Lower lobe of right lung (tissue), 2 donors: ENCODE measurements around the gene SMYD1. TPM values are rescaled to one million over a fixed set of nuclear protein-coding genes. Genes with fewer than 3 reads are reported as not detected.

Experiments used
- ATAC-seq, 2 donors: fragments of 200-7000 bp; cut with Tn5 transposase; one replicate each; pipeline ENCODE4 v1.9.1; 2020 to 2022; ENCODE audit warnings: mild to moderate bottlenecking in 2 of 2, moderate library complexity in 2 of 2
- DNase-seq: peaks from one replicate; pipeline ENCODE4 v3.0.0-alpha.2; 2020
- H3K27ac ChIP-seq: fragments of 200-600 bp; one replicate; pipeline ENCODE4 v1.8.0; 2022
- H3K27me3 ChIP-seq: fragments of 200-600 bp; one replicate; pipeline ENCODE4 v1.8.0; 2022; ENCODE audit warnings: low read depth
- H3K36me3 ChIP-seq: fragments of 200-600 bp; one replicate; pipeline ENCODE4 v1.8.0; 2022; ENCODE audit warnings: mild to moderate bottlenecking
- H3K4me1 ChIP-seq: fragments of 200-600 bp; one replicate; pipeline ENCODE4 v1.8.0; 2022
- H3K4me3 ChIP-seq: fragments of 200-600 bp; one replicate; pipeline ENCODE4 v1.8.0; 2022; ENCODE audit warnings: mild to moderate bottlenecking
- H3K9me3 ChIP-seq: fragments of 200-600 bp; one replicate; pipeline ENCODE4 v1.8.0; 2022
- intact Hi-C: fragments of 100-400 bp; cut with DNase I; formaldehyde crosslinking; loops from one replicate; pipeline ENCODE4 v1.11.0; 2022
- total RNA-seq: library from RNA; stranded (reverse); fragmentation: NEBNext Ultra II Directional; extraction: Animal tissue kit (Norgen Biotek cat#: 25700); gene quantifications from one replicate; pipeline ENCODE4 v1.2.1, GENCODE V29; 2021
- TF ChIP-seq, protein P1 (sequence below): fragments of 200-600 bp; IDR thresholded peaks from one replicate; pipeline ENCODE4 v1.8.0; 2022; ENCODE audit warnings: antibody characterized with exemption, mild to moderate bottlenecking
- donor health status: DM: no; HTN: yes; CAD: no; lungs with severe emphysema.

Gene SMYD1
- total RNA-seq, 1 donor from 2014 or later: not detected

DNA sequence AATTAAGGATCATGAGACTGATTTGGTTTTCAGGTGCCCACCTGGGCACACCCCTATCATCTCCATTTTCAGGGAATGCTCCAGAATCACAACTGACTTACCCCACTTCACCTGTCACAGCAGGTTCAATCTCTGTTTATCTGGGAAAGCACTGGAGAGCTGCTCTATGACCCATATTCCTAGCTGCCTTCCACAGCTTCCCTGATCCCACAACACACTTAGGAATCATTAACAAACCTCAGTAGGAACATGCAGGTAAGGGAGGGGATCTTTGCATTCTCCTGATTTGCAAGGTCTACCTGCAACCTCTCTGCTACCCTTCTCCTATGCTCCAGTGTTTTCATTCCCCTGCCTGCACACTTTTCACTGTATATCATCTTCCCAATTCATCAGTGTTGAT, 79.0 kb downstream of the SMYD1 start:
- TF ChIP-seq, protein P1, sequence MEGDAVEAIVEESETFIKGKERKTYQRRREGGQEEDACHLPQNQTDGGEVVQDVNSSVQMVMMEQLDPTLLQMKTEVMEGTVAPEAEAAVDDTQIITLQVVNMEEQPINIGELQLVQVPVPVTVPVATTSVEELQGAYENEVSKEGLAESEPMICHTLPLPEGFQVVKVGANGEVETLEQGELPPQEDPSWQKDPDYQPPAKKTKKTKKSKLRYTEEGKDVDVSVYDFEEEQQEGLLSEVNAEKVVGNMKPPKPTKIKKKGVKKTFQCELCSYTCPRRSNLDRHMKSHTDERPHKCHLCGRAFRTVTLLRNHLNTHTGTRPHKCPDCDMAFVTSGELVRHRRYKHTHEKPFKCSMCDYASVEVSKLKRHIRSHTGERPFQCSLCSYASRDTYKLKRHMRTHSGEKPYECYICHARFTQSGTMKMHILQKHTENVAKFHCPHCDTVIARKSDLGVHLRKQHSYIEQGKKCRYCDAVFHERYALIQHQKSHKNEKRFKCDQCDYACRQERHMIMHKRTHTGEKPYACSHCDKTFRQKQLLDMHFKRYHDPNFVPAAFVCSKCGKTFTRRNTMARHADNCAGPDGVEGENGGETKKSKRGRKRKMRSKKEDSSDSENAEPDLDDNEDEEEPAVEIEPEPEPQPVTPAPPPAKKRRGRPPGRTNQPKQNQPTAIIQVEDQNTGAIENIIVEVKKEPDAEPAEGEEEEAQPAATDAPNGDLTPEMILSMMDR: no peak
- H3K4me3 ChIP-seq: no peak overlapping the region
- peaks cover 16% of the 10 kb centered on the region for H3K9me3 ChIP-seq
- intact Hi-C loops: no loop called here
- H3K4me1 ChIP-seq: no peaks in the 10 kb centered on the region
- ATAC-seq (no peak), DNase-seq (no peak)
- H3K27ac ChIP-seq: no peak overlapping the region
- no peaks in the 10 kb centered on the region for H3K36me3 ChIP-seq
- H3K27me3 ChIP-seq: no peaks in the 10 kb centered on the region

DNA sequence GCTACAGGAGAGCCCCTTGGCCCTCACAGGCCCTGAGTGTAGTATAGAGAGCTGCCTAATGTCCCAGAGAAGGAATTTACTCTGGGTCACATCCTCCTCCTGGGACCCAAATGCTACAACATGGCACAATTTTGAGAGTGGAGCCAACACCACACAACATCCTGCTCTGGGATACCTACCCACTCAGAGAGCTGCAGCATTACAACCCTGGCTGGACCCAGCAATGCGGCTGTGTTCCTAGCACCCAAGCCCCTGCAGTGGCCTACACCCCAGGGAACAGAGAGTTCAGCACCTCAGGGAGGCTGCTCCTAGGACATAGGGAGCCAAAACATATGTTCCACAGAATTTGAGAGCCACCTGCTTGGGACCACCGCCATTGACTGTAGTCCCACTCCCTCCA, 79.5 kb downstream of the SMYD1 start:
- no peaks in the 10 kb centered on the region for H3K27me3 ChIP-seq
- peak in 1 of 2 donors; percentile 25 for ATAC-seq
- TF ChIP-seq, protein P1: no peak
- no peaks in the 10 kb centered on the region for H3K36me3 ChIP-seq
- H3K27ac ChIP-seq: no peak overlapping the region
- peaks cover 12% of the 10 kb centered on the region for H3K9me3 ChIP-seq
- no peak overlapping the region for H3K4me3 ChIP-seq
- H3K4me1 ChIP-seq: no peaks in the 10 kb centered on the region
- DNase-seq: no peak
- intact Hi-C loops: no loop called here

DNA sequence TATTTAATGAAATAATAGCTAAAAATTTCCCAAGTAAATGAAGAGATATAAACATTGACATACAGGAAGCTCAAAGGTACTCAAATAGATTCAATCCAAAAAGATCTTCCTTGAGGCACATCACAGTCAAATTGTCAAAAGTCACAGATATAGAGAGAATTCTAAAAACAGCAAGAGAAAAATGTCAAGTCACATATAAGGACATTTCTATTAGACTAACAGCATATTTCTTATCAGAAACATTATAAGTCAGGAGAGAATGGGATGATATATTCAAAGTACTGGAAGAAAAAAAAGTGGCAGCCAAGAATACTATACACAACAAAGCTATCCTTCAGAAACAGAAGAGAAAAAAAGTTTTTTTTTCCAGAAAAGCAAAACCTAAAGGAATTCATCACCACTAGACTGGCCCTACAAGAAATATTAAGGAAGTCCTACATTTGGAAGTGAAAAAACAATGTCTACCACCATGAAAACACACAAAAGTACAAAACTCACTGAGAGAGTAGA, 81.4 kb downstream of the SMYD1 start:
- no peaks in the 10 kb centered on the region for H3K36me3 ChIP-seq
- H3K9me3 ChIP-seq: peaks cover 11% of the 10 kb centered on the region
- ATAC-seq (no peak), DNase-seq (no peak)
- no peaks in the 10 kb centered on the region for H3K27me3 ChIP-seq
- H3K4me3 ChIP-seq: no peak overlapping the region
- no peak overlapping the region for H3K27ac ChIP-seq
- TF ChIP-seq, protein P1: no peak
- H3K4me1 ChIP-seq: no peaks in the 10 kb centered on the region
- intact Hi-C loops: no loop called here

DNA sequence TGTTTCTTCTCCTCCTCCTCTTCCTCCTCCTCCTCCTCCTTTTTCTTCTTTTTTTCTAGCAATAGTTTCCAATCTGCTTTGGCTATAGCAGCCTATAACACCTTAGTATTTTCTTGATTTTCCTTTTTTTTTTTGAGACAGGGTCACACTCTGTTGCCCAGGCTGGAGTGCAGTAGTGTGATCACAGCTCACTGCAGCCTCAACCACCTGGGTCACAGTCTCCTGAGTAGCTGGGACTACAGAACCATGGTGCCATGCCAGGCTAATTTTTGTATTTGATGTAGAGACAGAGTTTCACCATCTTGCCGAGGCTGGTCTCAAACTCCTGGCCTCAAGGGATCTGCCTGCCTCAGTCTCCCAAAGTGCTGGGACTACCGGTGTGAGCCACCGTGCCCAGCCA, 91.9 kb downstream of the SMYD1 start:
- DNase-seq (no peak), ATAC-seq (no peak)
- Histone ChIP-seq H3K27me3 (no peaks in the 10 kb centered on the region), H3K36me3 (no peaks in the 10 kb centered on the region), H3K9me3 (no peaks in the 10 kb centered on the region), H3K4me3 (no peak overlapping the region), H3K4me1 (no peaks in the 10 kb centered on the region), H3K27ac (no peak overlapping the region)
- TF ChIP-seq, protein P1: no peak
- intact Hi-C loops: loop anchor here (5.0 kb wide), 1 partner anchor 97 kb away; no protein-coding TSS in a partner anchor

DNA sequence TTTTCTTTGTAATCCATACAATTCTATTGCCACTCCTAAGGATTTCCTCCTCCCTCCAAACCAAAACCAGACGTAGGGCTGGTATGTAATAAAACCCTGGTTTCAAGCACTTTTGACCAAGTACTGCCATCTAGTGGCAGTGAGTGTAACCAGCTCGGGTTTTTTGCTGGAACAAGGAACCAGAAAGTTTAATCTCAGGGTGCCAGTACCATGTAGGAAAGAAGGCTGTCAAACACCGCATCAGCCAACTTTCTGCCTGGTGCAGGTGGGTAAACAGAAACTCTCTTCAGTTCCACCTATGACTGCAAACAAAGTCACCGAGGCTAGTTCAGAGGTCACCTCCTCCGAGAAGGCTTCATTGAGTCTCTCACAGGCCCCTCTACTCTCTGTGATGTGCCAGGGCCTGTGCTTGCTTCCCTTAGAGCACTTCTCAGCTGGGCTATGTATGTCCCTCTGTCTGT, 92.4 kb downstream of the SMYD1 start:
- Histone ChIP-seq H3K4me3 (no peak overlapping the region), H3K9me3 (no peaks in the 10 kb centered on the region), H3K27ac (no peak overlapping the region), H3K36me3 (no peaks in the 10 kb centered on the region), H3K27me3 (no peaks in the 10 kb centered on the region), H3K4me1 (no peaks in the 10 kb centered on the region)
- TF ChIP-seq, protein P1: peak; percentile 85
- DNase-seq (no peak), ATAC-seq (peak; percentile 74 to 82)
- intact Hi-C loops: loop anchor here (5.0 kb wide), 1 partner anchor 98 kb away; no protein-coding TSS in a partner anchor
